Epithelial cell of prostate (primary cell): ENCODE measurements around the gene DLG5.

ENCODE experiments used
- DNase-seq: peaks from one replicate; pipeline ENCODE4 v3.0.0-alpha.2; 2011; ENCODE audit warnings: low read depth, low spot score
- H3K27ac ChIP-seq: fragments of 450-650 bp; 2 replicates; pipeline ENCODE4 v1.5.1; 2017; ENCODE audit warnings: mild to moderate bottlenecking

The DLG5 gene

DNA sequence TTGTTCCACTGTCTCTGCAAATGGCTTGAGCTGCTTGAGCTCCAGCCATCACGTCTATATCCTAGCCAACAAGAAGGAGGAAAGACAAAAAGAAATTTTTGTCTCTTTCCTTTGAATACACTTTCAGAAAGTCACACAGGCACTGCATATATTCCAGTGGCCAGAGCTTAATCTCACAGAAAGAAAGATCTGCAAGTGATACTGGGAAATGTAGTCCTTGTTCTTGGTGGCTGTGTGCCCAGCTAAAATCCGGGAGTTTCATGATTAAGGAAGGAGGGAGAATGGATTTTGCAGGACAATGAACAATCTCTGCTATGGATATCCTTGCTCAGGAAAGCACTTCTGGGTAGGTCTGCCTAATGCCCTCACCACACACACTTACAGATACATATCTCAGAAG, 19.5 kb upstream of the DLG5 start:
- H3K27ac ChIP-seq, result peak overlapping the region; percentile 78
- DNase-seq, result no peak

DNA sequence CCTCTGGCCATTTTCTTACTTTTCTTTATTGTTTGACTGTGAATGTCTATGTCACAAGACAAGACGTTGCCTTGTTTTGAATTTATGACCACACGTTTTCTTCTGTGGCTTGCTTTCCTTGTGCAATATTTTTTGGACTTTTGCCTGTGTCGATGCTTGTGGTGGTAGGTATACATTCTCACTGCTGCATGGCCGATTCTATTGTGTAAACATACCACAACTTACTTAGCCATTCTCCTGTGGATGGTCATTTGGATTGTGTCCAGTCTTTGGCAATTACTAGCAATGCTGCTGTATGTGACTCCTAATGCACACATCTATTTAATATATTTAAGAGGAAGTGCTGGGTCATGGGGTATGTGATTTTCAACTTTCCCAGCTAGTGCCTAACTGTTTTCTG, 18.0 kb upstream of the DLG5 start:
- peak overlapping the region; percentile 78 for H3K27ac ChIP-seq
- peak; percentile 34 for DNase-seq

DNA sequence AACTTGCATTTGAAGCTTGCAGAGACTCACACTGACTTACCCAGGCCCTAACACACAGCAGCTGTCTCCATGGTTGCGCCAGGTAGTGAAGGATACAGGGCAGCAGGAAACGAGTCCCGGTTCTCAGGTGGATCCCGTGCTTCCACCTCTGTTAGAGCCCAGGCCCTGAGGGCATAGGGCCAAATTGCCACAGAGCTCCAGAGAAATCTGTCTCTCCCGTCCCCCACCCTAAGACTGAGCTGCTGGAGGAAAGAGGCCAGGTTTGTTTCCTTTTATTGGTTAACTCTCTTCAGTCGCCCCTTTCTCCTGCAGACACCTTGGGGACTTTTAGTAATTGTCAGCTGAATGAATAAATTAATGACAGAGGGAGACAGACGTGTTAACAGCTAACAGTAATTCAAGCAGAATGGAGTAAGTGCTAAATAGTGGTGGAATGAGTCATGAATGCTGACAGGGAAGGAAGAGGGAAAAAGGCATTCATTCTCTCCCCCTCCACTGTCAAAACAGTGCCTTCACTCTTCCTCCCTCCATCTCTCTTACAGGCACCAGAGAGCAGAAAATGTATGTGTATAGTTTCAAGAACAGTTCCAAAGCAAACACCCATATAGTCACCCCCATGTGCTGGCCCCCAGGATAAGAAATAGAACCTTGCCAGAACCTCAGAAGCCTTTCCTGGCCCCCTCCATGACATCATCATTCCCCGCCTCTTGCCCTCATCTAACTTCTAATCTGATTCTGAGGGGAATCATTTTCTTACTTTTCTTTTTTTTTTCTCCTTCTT, 16.8 kb upstream of the DLG5 start:
- peak; percentile 33 for DNase-seq
- H3K27ac ChIP-seq, result peak overlapping the region; percentile 78

GRCh38 chr10:77941790-77942189, 15.2 kb upstream of the DLG5 start:
- DNase-seq, result no peak
- peak overlapping the region; percentile 74 for H3K27ac ChIP-seq

DNA sequence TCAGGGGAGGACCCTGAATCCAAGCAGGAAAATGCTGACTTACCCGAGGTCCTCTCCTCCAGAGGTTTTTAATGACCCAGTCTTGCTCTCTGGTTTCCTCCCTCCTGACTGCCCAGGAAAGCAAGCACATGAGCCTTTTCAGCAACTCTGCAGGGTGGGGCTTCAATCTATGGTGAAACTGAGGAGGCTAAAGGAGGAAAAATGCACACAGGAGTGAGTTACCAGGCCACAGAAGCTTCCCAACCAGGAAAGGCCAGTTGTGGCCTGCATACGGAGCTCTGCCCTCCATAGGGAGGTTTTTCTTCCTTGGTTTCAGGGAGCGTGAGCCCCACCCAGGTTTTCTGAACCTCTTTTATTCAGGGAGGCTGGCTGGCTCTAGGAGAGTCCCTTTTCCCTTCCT, 14.1 kb upstream of the DLG5 start:
- H3K27ac ChIP-seq, result peak overlapping the region; percentile 74
- DNase-seq, result peak; percentile 34

GRCh38 chr10:77940225-77940624, 13.7 kb upstream of the DLG5 start:
- H3K27ac ChIP-seq, result peak overlapping the region; percentile 74
- DNase-seq, result no peak

DNA sequence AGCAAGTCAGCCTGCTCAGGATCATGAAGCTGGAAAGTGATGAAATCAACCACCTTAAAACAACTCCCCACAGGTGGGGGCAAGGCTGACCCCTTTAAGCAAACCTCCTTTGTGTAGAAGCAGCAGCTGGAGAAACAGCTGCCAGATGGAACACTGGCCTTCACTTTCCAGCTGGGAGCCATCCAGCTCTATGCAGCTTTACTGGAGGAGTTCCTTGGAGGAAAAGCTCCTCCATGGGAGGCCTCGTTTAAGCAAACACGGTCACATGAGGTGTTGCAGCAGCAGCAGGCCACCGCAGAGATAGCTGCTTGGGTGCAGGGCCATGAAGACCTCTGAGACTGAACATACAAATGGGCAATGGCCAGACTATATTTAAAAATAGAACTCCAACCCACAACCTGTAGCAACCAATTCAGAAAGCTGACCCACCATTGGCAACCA, 13.0 kb upstream of the DLG5 start:
- DNase-seq, result no peak
- peak overlapping the region; percentile 74 for H3K27ac ChIP-seq

DNA sequence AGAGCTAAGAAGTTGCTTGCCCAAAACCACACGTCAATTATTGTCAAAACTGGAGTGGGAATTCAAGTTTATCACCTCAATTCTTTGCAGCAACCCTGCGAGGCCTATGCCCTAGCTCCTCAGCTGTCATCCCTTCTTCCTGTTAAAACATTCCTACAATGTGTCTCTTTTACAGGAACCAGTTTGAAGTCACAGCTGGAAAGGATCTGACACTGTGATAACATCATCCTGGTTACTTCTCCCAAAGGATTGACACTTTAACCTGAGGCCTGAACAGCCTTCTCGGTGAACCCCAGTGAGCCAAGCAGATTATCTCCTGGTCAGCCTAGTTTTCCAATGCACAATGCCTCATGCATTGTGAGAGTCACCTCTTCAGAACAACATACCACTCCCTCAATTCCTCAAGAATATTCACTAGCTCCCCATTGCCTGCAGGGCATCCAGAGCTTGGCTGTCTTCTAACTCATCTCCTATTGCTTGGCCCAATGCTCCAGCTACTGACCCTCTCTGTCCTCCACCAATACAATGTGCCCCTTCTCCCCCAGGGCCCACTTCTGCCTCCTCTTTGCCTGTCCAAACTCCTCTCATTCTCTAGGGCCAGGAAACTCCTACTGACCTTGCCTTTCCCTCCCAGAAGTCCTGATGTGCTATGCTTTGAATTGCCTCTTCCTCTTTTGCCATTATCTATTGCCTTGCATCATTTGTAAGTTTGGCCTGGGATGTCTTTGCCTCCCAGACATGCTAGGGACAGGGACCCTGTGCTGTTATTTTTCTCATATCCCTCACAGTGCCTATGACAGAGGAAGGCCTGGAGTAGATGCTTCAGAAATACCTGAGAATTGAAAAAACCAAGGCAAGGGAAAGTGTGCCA, 10.4 kb upstream of the DLG5 start:
- H3K27ac ChIP-seq, result no peak overlapping the region
- no peak for DNase-seq

DNA sequence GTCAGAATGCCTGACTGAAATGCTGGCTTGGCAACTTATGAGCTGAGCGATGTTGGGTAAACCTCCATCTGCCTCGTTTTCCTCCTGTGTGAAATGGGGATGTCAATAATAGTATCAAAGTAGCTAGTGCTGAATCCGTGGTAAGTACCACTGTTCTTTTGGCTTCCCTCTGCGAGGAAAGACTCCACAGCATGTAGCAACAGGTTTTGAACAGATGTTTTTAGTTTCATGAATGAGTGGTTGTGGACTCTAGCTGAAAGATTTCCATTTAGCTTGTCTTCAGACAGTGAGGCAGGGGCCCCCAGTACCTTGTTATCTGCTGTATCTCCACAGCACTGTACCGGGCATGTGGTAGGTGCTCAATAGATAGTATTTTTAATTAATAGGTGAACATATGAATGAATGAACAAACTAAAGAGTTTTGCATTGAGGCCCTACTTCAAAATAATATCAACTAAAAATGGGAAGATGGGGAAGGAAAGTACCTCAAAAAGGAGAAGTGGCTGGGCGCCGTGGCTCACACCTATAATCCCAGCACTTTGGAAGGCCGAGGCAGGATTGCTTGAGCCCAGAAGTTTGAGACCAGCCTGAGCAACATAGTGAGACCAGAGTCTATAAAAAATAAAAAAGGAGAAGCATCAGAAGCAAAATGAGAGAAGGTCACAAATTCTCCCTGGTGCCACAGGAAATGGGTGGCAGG, 5.6 kb upstream of the DLG5 start:
- H3K27ac ChIP-seq, result no peak overlapping the region
- DNase-seq, result no peak

GRCh38 chr10:77927402-77928246, 1.1 kb upstream of the DLG5 start:
- no peak for DNase-seq
- H3K27ac ChIP-seq, result peak overlapping the region; percentile 64

GRCh38 chr10:77925795-77926565, 575 bp downstream of the DLG5 start:
- no peak for DNase-seq
- peak overlapping the region; percentile 64 for H3K27ac ChIP-seq

DNA sequence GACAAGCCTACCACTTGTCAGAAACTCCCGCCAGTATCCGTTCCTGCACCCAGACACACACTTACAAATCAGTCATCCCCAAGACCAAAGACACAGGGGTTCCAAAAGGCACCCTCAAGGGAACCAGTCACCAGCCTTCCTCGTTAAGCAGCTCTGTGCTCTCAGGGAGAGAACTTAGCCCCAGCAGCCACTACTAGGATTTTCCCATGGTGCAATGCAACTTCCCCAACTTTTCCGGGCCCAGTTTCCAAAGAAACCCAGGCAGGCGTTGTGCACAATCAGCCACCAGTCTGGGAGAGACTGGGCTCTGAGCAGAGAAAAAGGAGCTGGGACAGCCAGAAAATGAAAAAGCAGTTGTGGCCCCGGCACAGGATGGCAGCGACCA, 1.2 kb downstream of the DLG5 start:
- no peak for DNase-seq
- H3K27ac ChIP-seq, result peak overlapping the region; percentile 64

GRCh38 chr10:77922566-77923179, 3.9 kb downstream of the DLG5 start:
- DNase-seq, result no peak

DNA sequence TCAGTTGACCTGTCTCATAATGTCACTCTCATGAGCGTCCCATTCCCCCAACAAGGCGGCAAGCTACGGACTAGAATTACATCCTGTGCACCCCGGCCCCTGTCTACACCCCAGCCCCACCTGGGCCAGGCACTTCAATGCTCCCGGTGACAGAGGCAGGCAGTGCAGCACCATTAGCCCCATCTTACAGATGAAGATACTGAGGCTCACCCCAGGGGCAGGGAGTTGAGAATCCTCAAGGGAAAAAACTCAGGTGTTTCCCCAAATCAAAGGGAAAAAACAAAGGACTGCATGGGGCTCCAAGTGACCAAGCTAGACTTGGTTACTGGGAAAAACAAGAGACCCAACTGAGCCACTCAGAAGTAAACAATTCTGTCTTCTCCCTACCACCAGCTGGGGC, 4.5 kb downstream of the DLG5 start:
- no peak for DNase-seq
- peak overlapping the region; percentile 12 for H3K27ac ChIP-seq

More at GRCh38 chr10:77922566-77923179, 3.9 kb downstream of the DLG5 start:
- H3K27ac ChIP-seq, result peak overlapping the region; percentile 12

- DNase-seq, result no peak
- no peak overlapping the region for H3K27ac ChIP-seq
Measured at GRCh38 chr10:77921395-77921794, 5.2 kb downstream of the DLG5 start.

DNA sequence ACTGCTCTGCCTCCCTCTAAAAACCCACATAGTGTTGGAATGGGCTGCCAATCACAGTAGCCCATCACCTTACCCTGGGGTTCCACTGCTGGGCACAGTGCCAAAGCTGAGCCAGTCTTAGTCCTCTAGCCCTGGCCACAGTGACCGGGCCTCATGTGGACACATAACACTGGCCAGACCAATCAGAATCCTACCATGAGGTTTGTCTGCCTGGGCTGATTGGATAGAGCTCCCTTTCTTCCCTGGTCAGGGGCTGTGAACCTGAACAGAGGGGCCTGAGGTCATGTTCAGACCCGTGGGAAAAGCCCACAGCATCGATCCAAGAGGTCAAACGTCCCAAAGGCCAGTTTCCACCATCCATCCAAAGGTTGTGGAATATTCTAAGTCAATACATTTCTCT, 6.1 kb downstream of the DLG5 start:
- no peak for DNase-seq
- H3K27ac ChIP-seq, result peak overlapping the region; percentile 59

GRCh38 chr10:77919713-77920108, 6.8 kb downstream of the DLG5 start:
- peak overlapping the region; percentile 59 for H3K27ac ChIP-seq
- peak; percentile 41 for DNase-seq

- H3K27ac ChIP-seq, result no peak overlapping the region
- no peak for DNase-seq
Measured at GRCh38 chr10:77915319-77916105, 11.0 kb downstream of the DLG5 start.
